MG63 (cell line): ENCODE results near the gene CHDH. TPM values are rescaled to one million over a fixed set of nuclear protein-coding genes. Genes with fewer than 3 reads are reported as not detected.

ENCODE experiments used
- DNase-seq: peaks from one replicate; pipeline ENCODE4 v3.0.0-alpha.2; 2020
- H3K27me3 ChIP-seq: fragments of 250-450 bp; sonication (Bioruptor Pico); 2 replicates; pipeline ENCODE4 v1.5.1; 2020; ENCODE audit warnings: mild to moderate bottlenecking, moderate library complexity
- H3K36me3 ChIP-seq: fragments of 250-450 bp; sonication (Bioruptor Pico); 2 replicates; pipeline ENCODE4 v1.5.1; 2020; ENCODE audit warnings: mild to moderate bottlenecking, moderate library complexity
- H3K4me3 ChIP-seq: fragments of 250-450 bp; sonication (Bioruptor Pico); 2 replicates; pipeline ENCODE4 v1.5.1; 2020; ENCODE audit warnings: mild to moderate bottlenecking, moderate library complexity
- H3K9me3 ChIP-seq: fragments of 250-450 bp; sonication (Bioruptor Pico); 2 replicates; pipeline ENCODE4 v1.5.1; 2020; ENCODE audit warnings: mild to moderate bottlenecking, moderate library complexity
- total RNA-seq: library from RNA; depleted of rRNA; stranded (reverse); fragments of >200 nt; shearing (Covaris generic); gene quantifications from 2 replicates; pipeline ENCODE4 v1.2.3, GENCODE V29; 2014; ENCODE audit warnings: low replicate concordance

Gene CHDH
- total RNA-seq, 1 experiment from 2014 or later, result 2.0 TPM

DNA sequence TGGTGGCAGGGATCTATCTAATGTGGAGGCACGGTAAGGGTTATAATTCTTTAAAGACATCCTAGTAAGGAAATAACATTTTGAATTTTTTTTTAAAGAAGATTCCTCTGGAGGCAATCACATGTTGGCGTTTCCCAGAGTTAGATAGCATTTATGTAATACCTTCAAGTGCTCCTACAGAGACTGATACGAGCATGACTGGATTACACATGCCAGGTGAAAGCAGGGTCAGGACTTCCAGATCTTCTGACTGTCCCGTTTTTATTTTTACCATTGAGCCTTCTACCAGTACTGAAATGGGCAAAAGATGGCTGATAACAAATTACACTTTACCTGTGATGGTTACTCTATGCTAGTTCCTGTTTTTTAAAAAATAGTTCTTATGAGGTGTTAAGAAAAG lies 14.0 kb upstream of the CHDH start:
- H3K36me3 ChIP-seq, result no peaks in the 10 kb centered on the region
- no peak overlapping the region for H3K4me3 ChIP-seq
- no peaks in the 10 kb centered on the region for H3K27me3 ChIP-seq
- H3K9me3 ChIP-seq, result no peaks in the 10 kb centered on the region
- DNase-seq, result no peak

DNA sequence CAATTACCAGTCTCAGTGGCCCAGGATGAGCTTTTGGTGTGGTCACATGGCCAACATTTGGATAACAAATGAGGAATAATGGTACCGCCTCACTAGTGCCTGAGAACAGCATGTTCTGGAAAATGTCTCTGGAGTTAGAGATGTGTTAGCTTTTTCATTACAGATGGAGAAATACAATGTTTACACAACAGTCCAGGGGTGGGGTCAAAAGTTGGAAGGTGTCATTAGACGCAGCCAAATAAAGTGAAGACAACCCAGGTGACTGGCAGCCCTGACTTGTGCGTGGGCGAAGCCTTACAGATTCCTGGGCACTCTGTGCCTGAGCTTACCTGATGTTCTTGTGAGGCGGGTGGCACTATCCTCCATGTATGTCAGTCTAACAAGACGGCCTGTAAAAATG lies 13.0 kb upstream of the CHDH start:
- Histone ChIP-seq H3K27me3 (no peaks in the 10 kb centered on the region), H3K36me3 (no peaks in the 10 kb centered on the region), H3K4me3 (no peak overlapping the region), H3K9me3 (no peaks in the 10 kb centered on the region)
- DNase-seq, result no peak

DNA sequence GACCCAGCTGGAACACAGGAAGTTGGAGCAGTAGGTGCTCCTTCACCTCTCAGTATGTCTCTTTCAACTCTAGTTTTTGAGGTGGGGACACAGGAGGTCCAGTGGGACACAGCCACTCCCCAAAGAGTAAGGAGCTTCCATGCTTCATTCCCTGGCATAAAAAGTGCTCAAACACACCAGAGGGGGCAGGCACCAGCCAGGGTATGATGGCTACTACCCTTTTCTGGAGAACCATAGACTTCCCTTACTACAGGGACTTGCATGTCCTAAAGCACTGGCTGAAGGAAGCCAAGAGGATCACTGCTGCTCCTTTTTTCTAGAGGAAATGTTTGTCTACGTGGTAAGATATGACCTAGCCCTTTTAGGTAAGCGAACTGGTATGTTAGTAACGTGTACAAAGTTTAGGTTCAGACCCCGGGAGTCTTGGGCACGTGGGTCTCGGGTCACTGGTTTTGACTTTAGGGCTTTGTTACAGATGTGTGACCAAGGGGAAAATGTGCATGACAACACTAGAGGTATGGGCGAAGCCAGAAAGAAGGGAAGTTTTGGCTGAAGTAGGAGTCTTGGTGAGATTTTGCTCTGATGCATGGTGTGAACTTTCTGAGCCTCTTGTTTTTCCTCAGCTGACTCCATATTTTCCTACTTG lies 12.0 kb upstream of the CHDH start:
- H3K9me3 ChIP-seq, result no peaks in the 10 kb centered on the region
- H3K36me3 ChIP-seq, result no peaks in the 10 kb centered on the region
- no peak for DNase-seq
- H3K27me3 ChIP-seq, result no peaks in the 10 kb centered on the region
- no peak overlapping the region for H3K4me3 ChIP-seq

DNA sequence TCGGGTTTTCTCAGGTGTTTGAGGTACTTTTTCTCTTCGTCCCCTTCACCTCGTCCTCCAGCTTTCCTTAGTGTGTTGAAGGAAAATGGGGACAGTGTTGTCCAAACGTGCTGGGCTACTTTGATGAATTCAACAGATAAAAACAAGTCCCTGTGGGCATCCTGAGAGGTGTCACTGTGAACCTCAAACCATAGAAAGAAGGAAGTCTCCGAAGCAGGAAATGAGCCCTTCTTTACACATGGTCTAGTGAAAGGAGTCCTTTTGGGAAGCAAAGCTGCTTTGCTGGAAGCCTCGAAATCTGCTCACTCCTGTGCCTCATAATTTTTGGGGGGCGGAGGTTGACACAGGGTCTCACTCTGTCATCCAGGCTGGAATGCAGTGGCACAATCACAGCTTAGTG lies 10.7 kb upstream of the CHDH start:
- Histone ChIP-seq H3K4me3 (no peak overlapping the region), H3K9me3 (no peaks in the 10 kb centered on the region), H3K36me3 (no peaks in the 10 kb centered on the region), H3K27me3 (no peaks in the 10 kb centered on the region)
- DNase-seq, result no peak

DNA sequence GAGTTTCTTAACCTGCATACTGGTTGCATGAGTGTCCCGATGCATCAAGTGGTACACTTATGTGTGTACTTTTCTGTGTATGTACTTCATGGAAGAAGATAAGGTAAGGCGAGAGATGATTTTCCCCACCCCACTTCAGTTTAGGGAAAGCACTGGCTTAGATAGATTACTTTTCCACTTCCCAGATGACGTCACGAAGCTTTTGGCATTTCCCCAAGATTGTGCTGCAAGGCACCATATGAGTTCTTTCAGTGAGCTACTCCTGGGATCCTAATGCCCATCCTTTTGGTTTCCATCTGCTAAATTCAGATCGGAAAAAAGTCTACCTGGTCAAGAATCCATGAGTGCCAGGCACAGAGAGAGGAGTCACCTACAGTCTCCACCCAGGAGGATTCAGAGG lies 4.7 kb upstream of the CHDH start:
- no peaks in the 10 kb centered on the region for H3K36me3 ChIP-seq
- no peaks in the 10 kb centered on the region for H3K27me3 ChIP-seq

DNA sequence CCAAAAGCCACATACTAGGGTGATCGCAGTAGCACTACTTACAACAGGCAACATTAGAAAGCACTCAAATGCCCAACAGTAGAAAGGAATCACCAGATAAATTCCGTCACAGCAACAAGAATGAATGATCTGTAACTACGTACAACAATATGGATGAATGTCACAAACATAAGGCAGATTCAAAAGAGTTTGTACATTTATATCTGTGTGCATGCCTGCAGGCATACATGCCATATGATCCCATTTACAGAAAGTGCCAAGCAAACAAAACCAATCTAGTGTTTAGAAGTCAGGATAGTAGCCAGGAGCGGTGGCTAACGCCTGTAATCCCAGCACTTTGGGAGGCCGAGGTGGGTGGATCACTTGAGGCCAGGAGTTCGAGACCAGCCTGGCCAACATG lies 3.7 kb upstream of the CHDH start:
- H3K27me3 ChIP-seq, result no peaks in the 10 kb centered on the region

More for the DNA sequence above, 4.7 kb upstream of the CHDH start:
- Histone ChIP-seq H3K4me3 (no peak overlapping the region), H3K9me3 (no peaks in the 10 kb centered on the region)
- no peak for DNase-seq

DNA sequence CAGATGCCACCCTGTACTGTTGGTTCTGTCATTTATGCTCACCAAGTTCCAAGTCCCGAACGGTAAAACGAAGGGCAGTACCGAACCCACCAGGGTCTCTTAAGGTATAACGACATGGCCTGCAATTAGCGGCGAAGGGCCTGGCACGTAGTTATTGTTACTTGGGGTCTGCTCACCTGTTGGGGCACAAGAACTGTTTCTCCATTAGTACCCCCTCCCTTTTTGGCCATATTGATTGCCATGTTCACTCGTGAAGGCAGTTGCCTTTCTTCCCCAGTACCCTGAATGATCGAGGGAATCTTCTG lies 584 bp upstream of the CHDH start:
- Histone ChIP-seq H3K36me3 (no peaks in the 10 kb centered on the region), H3K4me3 (peak overlapping the region; percentile 53), H3K27me3 (no peaks in the 10 kb centered on the region), H3K9me3 (no peaks in the 10 kb centered on the region)
- no peak for DNase-seq

More for the DNA sequence above, 3.7 kb upstream of the CHDH start:
- Histone ChIP-seq H3K36me3 (no peaks in the 10 kb centered on the region), H3K9me3 (no peaks in the 10 kb centered on the region), H3K4me3 (no peak overlapping the region)
- no peak for DNase-seq

DNA sequence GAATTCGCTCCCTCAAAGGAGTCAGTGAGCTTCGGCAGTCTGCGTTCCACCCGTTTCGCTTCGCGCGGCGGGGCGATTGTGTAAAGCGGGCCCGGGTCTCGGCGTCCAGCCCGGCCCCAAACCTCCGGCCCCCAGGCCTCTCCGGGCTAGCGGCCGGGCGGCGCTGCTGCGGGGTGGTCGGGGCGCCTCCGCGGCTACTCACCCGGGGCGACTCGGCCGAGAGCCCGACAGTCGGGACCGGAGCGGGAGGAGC lies 412 bp downstream of the CHDH start:
- Histone ChIP-seq H3K4me3 (peak overlapping the region; percentile 53), H3K27me3 (no peaks in the 10 kb centered on the region), H3K9me3 (no peaks in the 10 kb centered on the region), H3K36me3 (no peaks in the 10 kb centered on the region)
- no peak for DNase-seq

DNA sequence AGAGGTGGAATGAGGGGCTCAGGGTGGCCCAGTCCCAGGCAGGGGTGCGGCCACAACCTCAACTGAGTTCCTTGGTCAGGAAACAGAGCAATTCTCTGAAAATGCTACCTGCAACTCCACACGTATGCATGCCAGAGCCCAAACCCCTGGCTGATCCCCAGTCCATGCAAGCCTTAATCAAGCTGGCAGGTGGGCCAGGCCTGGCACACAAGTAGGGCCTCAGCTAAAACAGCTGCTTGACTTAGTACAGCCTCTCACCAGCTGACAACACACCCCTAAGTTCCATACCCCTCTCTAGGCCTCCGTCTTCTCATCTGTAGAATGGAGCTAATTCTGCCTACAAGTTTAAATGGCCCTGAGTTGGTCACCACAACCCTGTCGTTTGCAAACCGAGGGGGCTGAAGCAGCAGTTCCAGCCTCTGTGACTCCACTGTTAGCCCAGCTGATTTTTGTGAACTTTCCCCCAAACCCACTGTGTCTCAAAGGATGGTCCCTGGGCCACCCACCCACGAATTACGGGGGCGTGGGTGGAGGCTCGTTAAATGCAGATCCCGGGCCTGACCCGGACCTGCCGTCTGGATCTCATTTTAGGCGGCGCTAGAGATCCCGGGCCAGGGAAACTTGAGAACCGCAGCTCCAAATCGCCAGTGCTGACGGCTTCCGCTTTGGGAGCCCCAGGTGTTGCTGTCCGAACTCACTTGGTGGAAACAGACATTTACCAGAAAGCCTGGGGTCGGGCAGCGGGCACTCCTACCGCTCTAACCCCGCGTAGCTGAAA lies 927 bp downstream of the CHDH start:
- DNase-seq, result peak; percentile 52
- Histone ChIP-seq H3K4me3 (peak overlapping the region; percentile 53), H3K9me3 (no peaks in the 10 kb centered on the region), H3K27me3 (no peaks in the 10 kb centered on the region), H3K36me3 (no peaks in the 10 kb centered on the region)

DNA sequence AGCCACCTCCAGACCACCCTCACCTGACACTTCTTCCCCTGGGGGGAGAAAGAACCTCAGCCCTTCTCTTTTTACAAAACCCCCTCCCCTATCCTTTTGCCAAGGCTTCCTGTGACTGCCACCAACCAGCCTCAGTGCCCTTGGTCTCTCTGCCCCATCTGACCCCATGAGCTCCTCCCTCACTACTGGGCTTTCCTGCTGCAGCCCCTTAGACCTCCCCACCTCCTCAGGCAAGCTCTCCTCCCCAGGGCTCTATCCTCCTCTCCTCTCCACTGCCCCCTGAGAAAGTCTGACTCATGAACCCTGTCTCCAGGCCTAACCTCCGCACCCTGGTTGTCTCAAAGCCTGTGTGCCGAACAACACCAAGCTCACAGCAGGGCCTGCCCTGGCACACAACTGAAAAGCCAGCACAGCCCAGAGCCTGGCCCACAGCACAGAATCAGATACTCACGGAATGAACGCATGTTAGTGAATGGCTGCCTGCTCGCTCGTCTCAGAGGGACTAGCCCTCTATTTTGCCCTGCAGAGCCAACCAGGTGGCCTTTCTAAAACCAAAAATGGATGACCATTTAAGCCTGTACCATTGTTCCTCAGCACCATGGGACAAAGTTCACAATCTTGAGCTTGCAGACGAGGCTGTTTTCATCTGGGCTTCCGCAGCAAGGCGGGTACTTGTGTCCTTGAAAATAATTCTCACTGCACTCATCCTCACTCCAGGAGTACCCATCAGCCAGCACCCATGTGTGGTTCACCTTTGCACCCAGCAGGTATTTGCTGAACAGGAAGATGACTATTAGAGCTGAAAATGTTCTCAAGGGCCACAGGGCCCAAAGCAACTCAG lies 1.7 kb downstream of the CHDH start:
- no peaks in the 10 kb centered on the region for H3K36me3 ChIP-seq
- no peak for DNase-seq

DNA sequence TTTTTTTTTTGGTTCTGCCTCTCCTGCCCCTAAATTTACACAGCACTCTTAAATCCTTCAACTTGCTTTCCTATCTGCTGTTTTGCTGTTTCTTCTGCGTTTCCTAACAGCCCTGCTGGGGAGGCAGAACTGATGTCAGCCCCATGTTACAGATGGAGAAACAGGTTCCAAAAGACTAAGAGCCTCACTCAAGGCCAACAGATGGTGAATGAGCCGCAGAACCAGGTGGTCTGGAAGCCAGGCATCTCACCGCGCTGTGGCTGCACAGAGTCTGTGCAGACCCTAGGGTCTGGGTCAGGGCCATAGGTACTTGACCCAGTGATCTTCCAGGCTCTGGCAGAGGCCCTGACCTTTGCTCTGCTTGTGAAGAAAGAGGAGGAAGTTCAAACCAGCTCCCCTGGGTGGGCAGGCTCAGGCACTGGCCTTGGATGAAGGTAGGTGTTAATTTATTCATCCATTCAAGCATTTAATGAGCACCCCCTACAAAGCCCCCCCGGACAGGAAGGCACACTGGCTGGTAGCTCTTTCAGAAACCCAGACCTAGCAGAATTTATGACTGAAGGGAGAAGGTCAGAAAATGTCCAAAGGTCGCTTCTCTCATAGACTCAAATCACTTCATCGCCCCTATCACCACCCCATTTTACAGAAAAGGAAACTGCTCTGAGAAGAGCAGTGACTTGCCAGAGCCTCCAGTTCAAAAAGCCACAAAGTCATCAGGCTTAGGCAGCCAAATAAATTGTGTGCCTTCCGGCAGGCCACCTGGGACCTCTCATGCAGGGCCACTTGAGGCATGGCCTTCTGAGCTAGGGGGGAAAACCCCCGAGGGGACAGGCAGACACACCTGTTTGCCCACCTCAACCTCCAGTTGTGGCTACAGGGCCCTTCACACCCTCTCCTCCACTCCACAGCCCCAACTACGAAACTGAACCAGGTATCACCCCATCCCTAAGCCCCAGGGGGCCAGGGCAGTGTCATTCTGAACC lies 2.7 kb downstream of the CHDH start:
- Histone ChIP-seq H3K27me3 (no peaks in the 10 kb centered on the region), H3K9me3 (no peaks in the 10 kb centered on the region)

More for the DNA sequence above, 1.7 kb downstream of the CHDH start:
- Histone ChIP-seq H3K9me3 (no peaks in the 10 kb centered on the region), H3K27me3 (no peaks in the 10 kb centered on the region), H3K4me3 (no peak overlapping the region)

DNA sequence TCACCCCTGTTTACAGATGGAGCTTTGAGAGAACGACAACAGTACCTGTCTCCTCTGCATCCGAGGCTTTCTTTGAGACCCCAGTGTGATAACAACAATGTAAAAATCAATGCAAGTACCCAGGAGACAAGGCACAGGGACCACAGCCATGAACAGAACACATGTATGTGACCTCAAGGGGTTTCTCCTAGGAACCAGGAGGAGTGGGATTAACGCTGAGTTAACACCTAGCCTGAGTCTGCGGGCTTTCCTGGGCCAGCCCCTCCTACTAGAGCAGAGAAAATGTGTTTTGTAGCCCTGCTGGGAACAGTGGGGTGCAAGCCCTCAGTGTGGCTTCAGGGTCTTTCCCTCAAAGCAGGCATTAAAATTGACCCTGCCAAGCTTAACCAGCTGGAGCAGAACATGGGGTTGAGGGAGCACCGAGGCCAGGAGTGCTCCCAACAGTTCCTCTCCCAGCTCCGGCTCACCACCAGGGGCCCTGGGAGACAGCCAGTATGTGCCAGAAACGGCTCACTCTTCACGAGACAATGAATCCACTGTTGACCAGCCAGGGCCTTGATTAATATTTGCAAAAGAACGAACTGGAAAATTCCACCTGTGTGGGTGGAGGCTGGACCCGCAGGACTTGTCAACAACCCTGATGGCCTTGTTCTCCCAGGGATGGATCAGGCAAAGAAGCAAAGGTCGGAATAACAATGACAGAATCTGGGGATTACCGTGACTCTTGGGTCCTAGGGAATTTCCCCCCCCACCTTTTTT lies 3.6 kb downstream of the CHDH start:
- H3K4me3 ChIP-seq, result no peak overlapping the region
- H3K36me3 ChIP-seq, result no peaks in the 10 kb centered on the region
- H3K27me3 ChIP-seq, result no peaks in the 10 kb centered on the region
- H3K9me3 ChIP-seq, result no peaks in the 10 kb centered on the region
- no peak for DNase-seq

More for the DNA sequence above, 2.7 kb downstream of the CHDH start:
- Histone ChIP-seq H3K36me3 (no peaks in the 10 kb centered on the region), H3K4me3 (no peak overlapping the region)
- DNase-seq, result no peak

DNA sequence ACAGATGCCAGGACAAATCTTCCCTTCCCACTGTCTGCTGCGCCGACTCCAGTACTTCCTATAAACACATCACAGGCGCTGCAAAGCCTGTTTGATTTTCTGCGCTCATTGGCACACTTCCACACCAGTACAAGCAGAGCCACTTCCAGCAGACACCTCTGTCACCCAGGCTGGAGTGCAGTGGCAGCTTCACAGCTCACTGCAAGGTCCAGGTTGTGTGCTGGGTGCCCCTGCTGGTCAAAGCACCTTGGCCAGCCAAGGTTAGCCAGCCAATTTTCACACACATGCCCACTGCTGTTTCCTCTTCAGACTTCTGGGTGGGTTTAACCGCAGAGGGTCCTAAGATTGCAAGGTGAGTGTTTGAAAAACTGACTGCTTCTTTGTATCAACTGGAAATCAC lies 4.9 kb downstream of the CHDH start:
- Histone ChIP-seq H3K4me3 (no peak overlapping the region), H3K36me3 (no peaks in the 10 kb centered on the region), H3K9me3 (no peaks in the 10 kb centered on the region), H3K27me3 (no peaks in the 10 kb centered on the region)
- no peak for DNase-seq

DNA sequence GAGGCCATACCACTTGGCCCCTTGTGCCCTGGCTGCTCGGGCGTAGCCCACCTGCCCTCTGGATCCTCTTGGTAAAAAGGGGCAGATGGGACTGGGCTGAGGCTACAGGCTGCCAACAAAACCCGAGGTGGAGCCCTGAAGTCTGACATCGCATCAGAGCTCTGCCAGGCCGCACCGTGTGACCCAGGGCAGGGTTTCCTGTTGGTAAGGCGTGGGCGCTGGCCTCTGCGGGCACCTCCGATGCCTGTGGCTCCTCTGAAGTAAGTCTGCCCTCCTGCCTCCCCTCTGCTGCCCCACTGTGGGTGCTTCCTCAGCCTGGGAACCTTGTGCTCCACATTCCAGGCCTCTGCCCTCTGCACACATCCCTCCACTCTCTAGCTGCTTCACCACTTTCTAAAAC lies 8.9 kb downstream of the CHDH start:
- no peaks in the 10 kb centered on the region for H3K9me3 ChIP-seq
- no peak overlapping the region for H3K4me3 ChIP-seq
- H3K27me3 ChIP-seq, result no peaks in the 10 kb centered on the region
- no peaks in the 10 kb centered on the region for H3K36me3 ChIP-seq
- DNase-seq, result no peak

DNA sequence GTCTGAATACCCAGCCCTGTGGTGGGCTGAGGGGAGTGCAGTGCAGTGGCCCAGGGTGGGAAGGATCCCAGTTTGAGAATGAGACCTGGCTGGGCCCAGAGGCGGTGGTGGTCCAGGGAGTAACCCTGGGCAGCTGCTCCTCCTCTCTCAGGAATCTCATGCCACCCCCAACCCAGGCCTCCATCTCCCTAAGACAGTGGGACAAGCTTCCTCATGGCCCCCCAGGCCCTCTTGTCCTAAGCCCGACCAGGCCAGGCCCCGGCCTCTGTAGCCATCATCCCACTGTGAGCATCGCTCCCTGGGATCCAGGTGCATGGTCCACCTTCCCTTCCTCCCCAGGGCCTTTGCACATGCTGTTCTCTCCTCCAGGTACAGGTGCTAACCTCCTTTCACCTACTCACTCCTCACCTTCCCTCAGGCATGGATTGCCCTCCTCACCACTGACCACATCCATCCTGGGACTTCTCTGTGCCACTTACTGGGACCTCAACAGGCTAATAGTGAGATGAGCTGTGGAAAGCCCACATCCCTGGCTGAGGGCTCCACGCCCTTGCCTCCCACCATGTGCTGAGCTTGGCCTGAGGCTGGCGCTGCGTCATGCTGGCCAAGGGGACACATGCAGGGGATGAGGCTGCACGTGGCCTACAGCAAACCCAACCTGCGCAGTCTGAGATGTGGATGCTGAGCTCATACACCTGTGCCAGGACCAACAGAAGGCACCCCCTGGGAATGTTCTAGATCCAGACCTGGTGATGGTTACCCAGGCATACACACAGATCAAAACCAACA lies 9.9 kb downstream of the CHDH start:
- Histone ChIP-seq H3K27me3 (no peaks in the 10 kb centered on the region), H3K9me3 (no peaks in the 10 kb centered on the region), H3K4me3 (no peak overlapping the region), H3K36me3 (no peaks in the 10 kb centered on the region)
- DNase-seq, result no peak
